ENCODE results near the gene RETREG3. TPM values are rescaled to one million over a fixed set of nuclear protein-coding genes. Genes with fewer than 3 reads are reported as not detected.

RETREG3 gene
- total RNA-seq, 6 donors from 2014 or later = 47.1 to 89.7 (median 59.9) TPM

DNA sequence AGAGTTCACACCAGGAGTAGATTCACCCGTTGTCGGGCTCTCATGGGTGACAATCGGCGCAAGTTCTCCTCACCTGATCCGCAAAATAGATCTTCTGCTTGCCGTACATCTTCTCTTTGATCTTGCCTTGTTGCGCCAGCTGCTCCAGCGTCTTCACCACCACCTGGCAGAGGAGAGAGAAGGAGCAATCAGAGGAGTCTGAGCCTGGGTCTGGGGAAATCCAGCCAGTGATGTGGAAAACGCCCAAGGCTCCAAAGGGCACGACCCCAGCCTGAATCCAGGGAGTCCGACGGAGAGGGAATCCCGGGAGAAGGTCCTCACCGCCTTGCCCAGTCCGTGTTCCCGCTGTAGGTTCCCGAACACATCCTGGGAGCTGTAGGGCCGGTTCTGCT, 32.0 kb downstream of the RETREG3 start:
- no peak for TF ChIP-seq EP300 (IDR thresholded peaks at IDR 0.05)
- no peak for TF ChIP-seq CTCF (IDR thresholded peaks at IDR 0.05)
- no peak for TF ChIP-seq POLR2AphosphoS5 (IDR thresholded peaks at IDR 0.05)
- WGBS, 2 donors = 7% methylated on average over 10 to 18 of the region's 18 CpGs
- Histone ChIP-seq H3K4me3 (peak overlapping the region; percentile 39 to 71 (median 62)), H3K27ac (peak overlapping the region; percentile 85 to 91 (median 88)), H3K9me3 (no peaks in the 10 kb centered on the region), H3K4me1 (peaks cover 16 to 30% (median 19%) of the 10 kb centered on the region in 4 donors), H3K27me3 (no peaks in the 10 kb centered on the region), H3K36me3 (peaks cover 31 to 62% (median 47%) of the 10 kb centered on the region in 4 donors)
- DNase-seq = no peak
- peak in 1 of 2 donors; percentile 3 for ATAC-seq (ENCODE audit: low FRiP score in 2 of 2)

DNA sequence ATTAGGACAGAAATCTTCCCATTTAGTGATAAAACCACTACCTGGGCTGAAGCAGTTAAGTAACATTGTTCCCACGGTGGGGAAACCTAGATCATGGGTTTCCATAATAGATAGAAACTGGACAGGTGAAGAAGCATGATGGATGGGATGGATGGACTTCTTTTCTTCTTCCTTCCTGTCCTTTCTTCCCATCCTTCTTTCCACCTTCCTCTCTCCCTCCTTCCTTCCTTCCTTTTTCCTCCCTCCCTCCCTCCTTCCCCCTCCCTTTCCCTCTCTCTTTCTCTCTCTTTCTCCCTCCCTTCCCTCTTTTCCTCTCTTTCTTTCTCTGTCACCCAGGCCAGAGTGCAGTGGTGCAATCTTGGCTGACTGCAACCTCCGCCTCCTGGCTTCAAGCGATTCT, 34.7 kb downstream of the RETREG3 start:
- no peak overlapping the region for H3K4me3 ChIP-seq
- peaks cover 44 to 64% (median 55%) of the 10 kb centered on the region in 4 donors for H3K36me3 ChIP-seq
- ATAC-seq (ENCODE audit: low FRiP score in 2 of 2) (no peak), DNase-seq (no peak)
- H3K27me3 ChIP-seq = no peaks in the 10 kb centered on the region
- TF ChIP-seq EP300 (IDR thresholded peaks at IDR 0.05) = no peak
- no peak for TF ChIP-seq CTCF (IDR thresholded peaks at IDR 0.05)
- TF ChIP-seq POLR2AphosphoS5 (IDR thresholded peaks at IDR 0.05) = no peak
- no peak for TF ChIP-seq POLR2A (IDR thresholded peaks at IDR 0.05)
- peaks cover 21 to 41% (median 29%) of the 10 kb centered on the region in 4 donors for H3K4me1 ChIP-seq
- H3K27ac ChIP-seq = no peak overlapping the region
- 71 to 75% methylated on average over 3 of the region's 3 CpGs for WGBS, 2 donors
- H3K9me3 ChIP-seq = no peaks in the 10 kb centered on the region

- no peak overlapping the region for H3K27ac ChIP-seq
- peaks cover 22 to 41% (median 32%) of the 10 kb centered on the region in 4 donors for H3K4me1 ChIP-seq
- ATAC-seq (ENCODE audit: low FRiP score in 2 of 2) = no peak
- no peaks in the 10 kb centered on the region for H3K9me3 ChIP-seq
- H3K4me3 ChIP-seq = no peak overlapping the region
- DNase-seq = no peak
- peaks cover 44 to 72% (median 66%) of the 10 kb centered on the region in 4 donors for H3K36me3 ChIP-seq
- WGBS, 2 donors = 78% methylated on average over 4 of the region's 4 CpGs
- no peaks in the 10 kb centered on the region for H3K27me3 ChIP-seq
- TF ChIP-seq CTCF (IDR thresholded peaks at IDR 0.05) (no peak), EP300 (IDR thresholded peaks at IDR 0.05) (no peak), POLR2AphosphoS5 (IDR thresholded peaks at IDR 0.05) (no peak), POLR2A (IDR thresholded peaks at IDR 0.05) (no peak)
Observed at GRCh38 chr17:42573095-42573494, 36.1 kb downstream of the RETREG3 start.

DNA sequence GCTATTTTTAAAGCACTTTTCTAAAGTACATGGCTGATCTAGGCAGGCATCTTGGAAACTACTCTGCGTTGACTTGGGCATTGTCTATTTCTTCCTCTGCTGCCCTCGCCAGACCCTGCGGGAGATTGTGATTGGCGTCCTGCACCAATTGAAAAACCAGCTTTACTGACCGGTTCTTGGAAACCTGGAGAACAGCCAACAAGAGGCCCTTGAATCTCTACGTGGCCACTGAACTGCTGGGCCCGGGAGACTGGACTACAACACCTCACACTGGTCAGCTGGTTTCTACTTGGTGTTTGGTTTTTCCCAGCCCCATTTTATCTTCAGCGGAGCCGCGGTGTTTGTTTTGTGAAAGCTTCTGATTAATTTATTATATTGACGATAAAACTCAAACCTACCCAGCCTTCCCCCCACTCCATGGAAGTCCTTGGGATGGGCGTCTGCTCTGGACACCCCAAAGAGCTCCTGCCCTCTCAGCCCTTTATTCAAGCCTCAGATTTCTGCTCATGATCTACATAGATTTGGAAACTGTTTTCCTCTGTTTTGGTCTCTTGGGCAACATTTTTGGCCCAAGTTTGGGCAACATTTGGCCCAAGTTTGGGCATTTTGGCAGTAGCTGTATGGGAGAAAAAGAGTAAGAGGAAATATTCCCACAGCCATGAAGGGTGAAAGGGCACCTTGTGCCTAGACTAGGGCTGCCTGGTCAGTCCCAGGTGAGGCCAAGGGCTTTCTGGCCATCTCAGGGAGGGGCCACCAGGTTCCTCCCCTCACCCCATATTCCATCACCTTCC, 37.5 kb downstream of the RETREG3 start:
- no peak for TF ChIP-seq POLR2A (IDR thresholded peaks at IDR 0.05)
- TF ChIP-seq POLR2AphosphoS5 (IDR thresholded peaks at IDR 0.05) = no peak
- no peak for TF ChIP-seq CTCF (IDR thresholded peaks at IDR 0.05)
- TF ChIP-seq EP300 (IDR thresholded peaks at IDR 0.05) = no peak
- 63 to 70% methylated on average over 12 of the region's 12 CpGs for WGBS, 2 donors
- H3K4me3 ChIP-seq = no peak overlapping the region
- ATAC-seq (ENCODE audit: low FRiP score in 2 of 2) = no peak
- H3K9me3 ChIP-seq = no peaks in the 10 kb centered on the region
- no peaks in the 10 kb centered on the region for H3K27me3 ChIP-seq
- H3K4me1 ChIP-seq = peaks cover 23 to 38% (median 31%) of the 10 kb centered on the region in 4 donors
- H3K27ac ChIP-seq = peak overlapping the region in 3 of 4 donors; percentile 1 to 32 (median 12)
- DNase-seq = peak in 1 of 2 donors; percentile 88
- H3K36me3 ChIP-seq = peaks cover 44 to 72% (median 66%) of the 10 kb centered on the region in 4 donors

All from upper lobe of left lung (tissue), 6 donors.